Measurements from ENCODE around the gene GPR55. TPM values are rescaled to one million over a fixed set of nuclear protein-coding genes. Genes with fewer than 3 reads are reported as not detected.

GPR55 gene
- total RNA-seq, 1 donor from 2014 or later, result not detected

- Mint-ChIP-seq H3K4me1 (ENCODE audit: low read depth) (no peaks in the 10 kb centered on the region), H3K9me3 (ENCODE audit: low read depth) (no peaks in the 10 kb centered on the region), H3K27ac (ENCODE audit: unreplicated experiment) (no peak overlapping the region), H3K36me3 (ENCODE audit: low read depth) (no peaks in the 10 kb centered on the region), H3K27me3 (ENCODE audit: low read depth) (no peaks in the 10 kb centered on the region), H3K4me3 (ENCODE audit: unreplicated experiment) (no peak overlapping the region)
- DNase-seq (ENCODE audit: low spot score), result peak; percentile 24
- no peak for TF ChIP-seq CTCF (IDR thresholded peaks at IDR 0.05)
Measured at GRCh38 chr2:230885463-230886130, 39.4 kb downstream of the GPR55 start.

GRCh38 chr2:230881840-230882239 is 43.2 kb downstream of the GPR55 start:
- no peak for DNase-seq (ENCODE audit: low spot score)
- TF ChIP-seq CTCF (IDR thresholded peaks at IDR 0.05), result no peak
- Mint-ChIP-seq H3K9me3 (ENCODE audit: low read depth) (no peaks in the 10 kb centered on the region), H3K4me1 (ENCODE audit: low read depth) (no peaks in the 10 kb centered on the region), H3K27ac (ENCODE audit: unreplicated experiment) (no peak overlapping the region), H3K36me3 (ENCODE audit: low read depth) (peaks cover 11% of the 10 kb centered on the region), H3K27me3 (ENCODE audit: low read depth) (no peaks in the 10 kb centered on the region), H3K4me3 (ENCODE audit: unreplicated experiment) (no peak overlapping the region)

GRCh38 chr2:230879891-230880290 is 45.2 kb downstream of the GPR55 start:
- H3K27me3 Mint-ChIP-seq (ENCODE audit: low read depth), result no peaks in the 10 kb centered on the region
- no peak overlapping the region for H3K4me3 Mint-ChIP-seq (ENCODE audit: unreplicated experiment)
- DNase-seq (ENCODE audit: low spot score), result no peak
- no peak for TF ChIP-seq CTCF (IDR thresholded peaks at IDR 0.05)
- no peak overlapping the region for H3K27ac Mint-ChIP-seq (ENCODE audit: unreplicated experiment)
- peaks cover 18% of the 10 kb centered on the region for H3K36me3 Mint-ChIP-seq (ENCODE audit: low read depth)
- H3K4me1 Mint-ChIP-seq (ENCODE audit: low read depth), result no peaks in the 10 kb centered on the region
- no peaks in the 10 kb centered on the region for H3K9me3 Mint-ChIP-seq (ENCODE audit: low read depth)

GRCh38 chr2:230879271-230879882 is 45.7 kb downstream of the GPR55 start:
- no peaks in the 10 kb centered on the region for H3K4me1 Mint-ChIP-seq (ENCODE audit: low read depth)
- no peak for TF ChIP-seq CTCF (IDR thresholded peaks at IDR 0.05)
- no peaks in the 10 kb centered on the region for H3K9me3 Mint-ChIP-seq (ENCODE audit: low read depth)
- H3K27me3 Mint-ChIP-seq (ENCODE audit: low read depth), result no peaks in the 10 kb centered on the region
- no peak overlapping the region for H3K27ac Mint-ChIP-seq (ENCODE audit: unreplicated experiment)
- peaks cover 20% of the 10 kb centered on the region for H3K36me3 Mint-ChIP-seq (ENCODE audit: low read depth)
- DNase-seq (ENCODE audit: low spot score), result peak; percentile 33
- no peak overlapping the region for H3K4me3 Mint-ChIP-seq (ENCODE audit: unreplicated experiment)

- H3K4me3 Mint-ChIP-seq (ENCODE audit: unreplicated experiment), result no peak overlapping the region
Measured at GRCh38 chr2:230878599-230879188, 46.3 kb downstream of the GPR55 start.

More at GRCh38 chr2:230878599-230879188, 46.3 kb downstream of the GPR55 start:
- no peak overlapping the region for H3K27ac Mint-ChIP-seq (ENCODE audit: unreplicated experiment)
- TF ChIP-seq CTCF (IDR thresholded peaks at IDR 0.05), result no peak
- H3K9me3 Mint-ChIP-seq (ENCODE audit: low read depth), result no peaks in the 10 kb centered on the region
- H3K36me3 Mint-ChIP-seq (ENCODE audit: low read depth), result peaks cover 21% of the 10 kb centered on the region
- peak; percentile 59 for DNase-seq (ENCODE audit: low spot score)
- H3K27me3 Mint-ChIP-seq (ENCODE audit: low read depth), result no peaks in the 10 kb centered on the region
- H3K4me1 Mint-ChIP-seq (ENCODE audit: low read depth), result no peaks in the 10 kb centered on the region
